Cardiac fibroblast (primary cell): Measurements from ENCODE around the gene RAB36.

Experiments
- DNase-seq, 2 donors: peaks; one replicate each; pipeline versions ENCODE4 v3.0.0 to v3.0.0-alpha.2; 2010; ENCODE audit warnings: low read depth in 2 of 2
- H3K4me3 ChIP-seq, 2 donors: replicated peaks in 1 of 2; 1 replicate in 1 of 2; 2 replicates in 1 of 2; pipeline ENCODE4 v1.5.1; 2011; ENCODE audit warnings: low read depth in 2 of 2, low read length in 2 of 2, mild to moderate bottlenecking in 2 of 2, moderate library complexity in 1 of 2
- CTCF ChIP-seq: IDR thresholded peaks from one replicate; pipeline ENCODE4 v1.5.1; 2011; ENCODE audit warnings: low read depth, mild to moderate bottlenecking, low read length, inconsistent platforms

Gene RAB36

GRCh38 chr22:23140385-23140784, 4.9 kb upstream of the RAB36 start:
- DNase-seq, result no peak
- H3K4me3 ChIP-seq, result no peak overlapping the region
- TF ChIP-seq CTCF, result no peak

GRCh38 chr22:23142546-23143105, 2.7 kb upstream of the RAB36 start:
- H3K4me3 ChIP-seq, result no peak overlapping the region
- TF ChIP-seq CTCF, result no peak
- no peak for DNase-seq

GRCh38 chr22:23143119-23143518, 2.2 kb upstream of the RAB36 start:
- no peak for TF ChIP-seq CTCF
- DNase-seq, result no peak

GRCh38 chr22:23144432-23144831, 845 bp upstream of the RAB36 start:
- TF ChIP-seq CTCF, result no peak
- DNase-seq, result no peak
- no peak overlapping the region for H3K4me3 ChIP-seq

More at GRCh38 chr22:23143119-23143518, 2.2 kb upstream of the RAB36 start:
- no peak overlapping the region for H3K4me3 ChIP-seq

GRCh38 chr22:23145878-23146470, 697 bp downstream of the RAB36 start:
- TF ChIP-seq CTCF, result no peak
- peak overlapping the region; percentile 57 to 62 for H3K4me3 ChIP-seq
- DNase-seq, result no peak

GRCh38 chr22:23146478-23147205, 1.4 kb downstream of the RAB36 start:
- TF ChIP-seq CTCF, result no peak
- peak in 1 of 2 donors; percentile 5 for DNase-seq
- H3K4me3 ChIP-seq, result no peak overlapping the region
